ENCODE results near the gene TRAFD1. TPM values are rescaled to one million over a fixed set of nuclear protein-coding genes. Genes with fewer than 3 reads are reported as not detected.

The TRAFD1 gene
- total and polyA plus RNA-seq, 9 of the 15 experiments (the other 6 are each of a cell fraction or from before 2014, with no cell fraction given): 41.3 to 85.5 (median 54.5) TPM

DNA sequence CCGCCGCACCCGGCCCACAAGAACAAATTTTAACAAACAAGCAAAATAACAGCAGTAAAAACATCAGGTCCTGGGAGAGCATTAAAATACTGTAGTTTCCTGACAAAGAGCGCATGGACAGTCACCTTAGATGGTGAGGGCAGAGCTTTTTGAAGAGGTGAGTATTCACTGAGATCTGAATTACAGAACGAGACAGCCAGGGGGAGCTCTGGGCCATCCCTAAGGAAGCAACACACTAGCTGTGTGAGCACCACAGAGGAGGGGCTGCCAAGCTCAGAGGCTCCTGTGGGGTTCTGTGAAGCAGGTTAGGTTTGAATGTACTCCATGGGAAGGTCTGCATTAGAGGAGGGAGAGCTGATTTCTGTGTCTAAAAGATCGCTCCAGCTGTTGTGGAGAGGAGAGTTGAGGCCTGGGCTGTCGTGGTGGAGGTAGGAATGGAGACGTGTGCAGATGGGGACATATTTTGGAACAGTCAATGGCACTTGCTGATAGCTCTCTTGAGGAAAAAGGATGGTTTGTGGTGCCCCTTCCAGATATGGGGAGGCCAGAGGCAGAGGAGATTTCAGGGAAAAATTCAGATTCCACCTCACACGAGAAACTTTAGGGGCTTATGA is 72.9 kb downstream of the TRAFD1 start (continued):
- TF ChIP-seq, protein P1, sequence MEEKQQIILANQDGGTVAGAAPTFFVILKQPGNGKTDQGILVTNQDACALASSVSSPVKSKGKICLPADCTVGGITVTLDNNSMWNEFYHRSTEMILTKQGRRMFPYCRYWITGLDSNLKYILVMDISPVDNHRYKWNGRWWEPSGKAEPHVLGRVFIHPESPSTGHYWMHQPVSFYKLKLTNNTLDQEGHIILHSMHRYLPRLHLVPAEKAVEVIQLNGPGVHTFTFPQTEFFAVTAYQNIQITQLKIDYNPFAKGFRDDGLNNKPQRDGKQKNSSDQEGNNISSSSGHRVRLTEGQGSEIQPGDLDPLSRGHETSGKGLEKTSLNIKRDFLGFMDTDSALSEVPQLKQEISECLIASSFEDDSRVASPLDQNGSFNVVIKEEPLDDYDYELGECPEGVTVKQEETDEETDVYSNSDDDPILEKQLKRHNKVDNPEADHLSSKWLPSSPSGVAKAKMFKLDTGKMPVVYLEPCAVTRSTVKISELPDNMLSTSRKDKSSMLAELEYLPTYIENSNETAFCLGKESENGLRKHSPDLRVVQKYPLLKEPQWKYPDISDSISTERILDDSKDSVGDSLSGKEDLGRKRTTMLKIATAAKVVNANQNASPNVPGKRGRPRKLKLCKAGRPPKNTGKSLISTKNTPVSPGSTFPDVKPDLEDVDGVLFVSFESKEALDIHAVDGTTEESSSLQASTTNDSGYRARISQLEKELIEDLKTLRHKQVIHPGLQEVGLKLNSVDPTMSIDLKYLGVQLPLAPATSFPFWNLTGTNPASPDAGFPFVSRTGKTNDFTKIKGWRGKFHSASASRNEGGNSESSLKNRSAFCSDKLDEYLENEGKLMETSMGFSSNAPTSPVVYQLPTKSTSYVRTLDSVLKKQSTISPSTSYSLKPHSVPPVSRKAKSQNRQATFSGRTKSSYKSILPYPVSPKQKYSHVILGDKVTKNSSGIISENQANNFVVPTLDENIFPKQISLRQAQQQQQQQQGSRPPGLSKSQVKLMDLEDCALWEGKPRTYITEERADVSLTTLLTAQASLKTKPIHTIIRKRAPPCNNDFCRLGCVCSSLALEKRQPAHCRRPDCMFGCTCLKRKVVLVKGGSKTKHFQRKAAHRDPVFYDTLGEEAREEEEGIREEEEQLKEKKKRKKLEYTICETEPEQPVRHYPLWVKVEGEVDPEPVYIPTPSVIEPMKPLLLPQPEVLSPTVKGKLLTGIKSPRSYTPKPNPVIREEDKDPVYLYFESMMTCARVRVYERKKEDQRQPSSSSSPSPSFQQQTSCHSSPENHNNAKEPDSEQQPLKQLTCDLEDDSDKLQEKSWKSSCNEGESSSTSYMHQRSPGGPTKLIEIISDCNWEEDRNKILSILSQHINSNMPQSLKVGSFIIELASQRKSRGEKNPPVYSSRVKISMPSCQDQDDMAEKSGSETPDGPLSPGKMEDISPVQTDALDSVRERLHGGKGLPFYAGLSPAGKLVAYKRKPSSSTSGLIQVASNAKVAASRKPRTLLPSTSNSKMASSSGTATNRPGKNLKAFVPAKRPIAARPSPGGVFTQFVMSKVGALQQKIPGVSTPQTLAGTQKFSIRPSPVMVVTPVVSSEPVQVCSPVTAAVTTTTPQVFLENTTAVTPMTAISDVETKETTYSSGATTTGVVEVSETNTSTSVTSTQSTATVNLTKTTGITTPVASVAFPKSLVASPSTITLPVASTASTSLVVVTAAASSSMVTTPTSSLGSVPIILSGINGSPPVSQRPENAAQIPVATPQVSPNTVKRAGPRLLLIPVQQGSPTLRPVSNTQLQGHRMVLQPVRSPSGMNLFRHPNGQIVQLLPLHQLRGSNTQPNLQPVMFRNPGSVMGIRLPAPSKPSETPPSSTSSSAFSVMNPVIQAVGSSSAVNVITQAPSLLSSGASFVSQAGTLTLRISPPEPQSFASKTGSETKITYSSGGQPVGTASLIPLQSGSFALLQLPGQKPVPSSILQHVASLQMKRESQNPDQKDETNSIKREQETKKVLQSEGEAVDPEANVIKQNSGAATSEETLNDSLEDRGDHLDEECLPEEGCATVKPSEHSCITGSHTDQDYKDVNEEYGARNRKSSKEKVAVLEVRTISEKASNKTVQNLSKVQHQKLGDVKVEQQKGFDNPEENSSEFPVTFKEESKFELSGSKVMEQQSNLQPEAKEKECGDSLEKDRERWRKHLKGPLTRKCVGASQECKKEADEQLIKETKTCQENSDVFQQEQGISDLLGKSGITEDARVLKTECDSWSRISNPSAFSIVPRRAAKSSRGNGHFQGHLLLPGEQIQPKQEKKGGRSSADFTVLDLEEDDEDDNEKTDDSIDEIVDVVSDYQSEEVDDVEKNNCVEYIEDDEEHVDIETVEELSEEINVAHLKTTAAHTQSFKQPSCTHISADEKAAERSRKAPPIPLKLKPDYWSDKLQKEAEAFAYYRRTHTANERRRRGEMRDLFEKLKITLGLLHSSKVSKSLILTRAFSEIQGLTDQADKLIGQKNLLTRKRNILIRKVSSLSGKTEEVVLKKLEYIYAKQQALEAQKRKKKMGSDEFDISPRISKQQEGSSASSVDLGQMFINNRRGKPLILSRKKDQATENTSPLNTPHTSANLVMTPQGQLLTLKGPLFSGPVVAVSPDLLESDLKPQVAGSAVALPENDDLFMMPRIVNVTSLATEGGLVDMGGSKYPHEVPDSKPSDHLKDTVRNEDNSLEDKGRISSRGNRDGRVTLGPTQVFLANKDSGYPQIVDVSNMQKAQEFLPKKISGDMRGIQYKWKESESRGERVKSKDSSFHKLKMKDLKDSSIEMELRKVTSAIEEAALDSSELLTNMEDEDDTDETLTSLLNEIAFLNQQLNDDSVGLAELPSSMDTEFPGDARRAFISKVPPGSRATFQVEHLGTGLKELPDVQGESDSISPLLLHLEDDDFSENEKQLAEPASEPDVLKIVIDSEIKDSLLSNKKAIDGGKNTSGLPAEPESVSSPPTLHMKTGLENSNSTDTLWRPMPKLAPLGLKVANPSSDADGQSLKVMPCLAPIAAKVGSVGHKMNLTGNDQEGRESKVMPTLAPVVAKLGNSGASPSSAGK (IDR thresholded peaks at IDR 0.05): no peak
- TF ChIP-seq ZNF263 (CRISPR knock-in tag; IDR thresholded peaks at IDR 0.05; ENCODE audit: borderline replicate concordance) (0 out of 2 replicates have a peak, but pooled peaks have one; percentile 14), TAF15 (IDR thresholded peaks at IDR 0.05; ENCODE audit: low read depth, low read length) (no peak), KDM4B (IDR thresholded peaks at IDR 0.05; ENCODE audit: borderline replicate concordance in 2 of 2, low read depth in 1 of 2) (no peak), RFX5 (IDR thresholded peaks at IDR 0.05; ENCODE audit: low read depth, low read length) (no peak), ZNF76 (CRISPR knock-in tag; IDR thresholded peaks at IDR 0.05; ENCODE audit: borderline replicate concordance) (no peak), CXXC5 (CRISPR knock-in tag; IDR thresholded peaks at IDR 0.05) (no peak), SP1 (CRISPR knock-in tag; IDR thresholded peaks at IDR 0.05) (0 out of 2 replicates have a peak, but pooled peaks have one; percentile 24)
- TF ChIP-seq, protein P2, sequence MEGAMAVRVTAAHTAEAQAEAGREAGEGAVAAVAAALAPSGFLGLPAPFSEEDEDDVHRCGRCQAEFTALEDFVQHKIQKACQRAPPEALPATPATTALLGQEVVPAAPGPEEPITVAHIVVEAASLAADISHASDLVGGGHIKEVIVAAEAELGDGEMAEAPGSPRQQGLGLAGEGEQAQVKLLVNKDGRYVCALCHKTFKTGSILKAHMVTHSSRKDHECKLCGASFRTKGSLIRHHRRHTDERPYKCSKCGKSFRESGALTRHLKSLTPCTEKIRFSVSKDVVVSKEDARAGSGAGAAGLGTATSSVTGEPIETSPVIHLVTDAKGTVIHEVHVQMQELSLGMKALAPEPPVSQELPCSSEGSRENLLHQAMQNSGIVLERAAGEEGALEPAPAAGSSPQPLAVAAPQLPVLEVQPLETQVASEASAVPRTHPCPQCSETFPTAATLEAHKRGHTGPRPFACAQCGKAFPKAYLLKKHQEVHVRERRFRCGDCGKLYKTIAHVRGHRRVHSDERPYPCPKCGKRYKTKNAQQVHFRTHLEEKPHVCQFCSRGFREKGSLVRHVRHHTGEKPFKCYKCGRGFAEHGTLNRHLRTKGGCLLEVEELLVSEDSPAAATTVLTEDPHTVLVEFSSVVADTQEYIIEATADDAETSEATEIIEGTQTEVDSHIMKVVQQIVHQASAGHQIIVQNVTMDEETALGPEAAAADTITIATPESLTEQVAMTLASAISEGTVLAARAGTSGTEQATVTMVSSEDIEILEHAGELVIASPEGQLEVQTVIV (CRISPR knock-in tag; IDR thresholded peaks at IDR 0.05; ENCODE audit: borderline replicate concordance): no peak
- TF ChIP-seq, protein P3, sequence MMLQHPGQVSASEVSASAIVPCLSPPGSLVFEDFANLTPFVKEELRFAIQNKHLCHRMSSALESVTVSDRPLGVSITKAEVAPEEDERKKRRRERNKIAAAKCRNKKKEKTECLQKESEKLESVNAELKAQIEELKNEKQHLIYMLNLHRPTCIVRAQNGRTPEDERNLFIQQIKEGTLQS (IDR thresholded peaks at IDR 0.05): no peak
- TF ChIP-seq, protein P3 (CRISPR knock-in tag; conservative IDR thresholded peaks at IDR 0.05): no peak
